Measurements from ENCODE around the gene GCLC. TPM values are rescaled to one million over a fixed set of nuclear protein-coding genes. Genes with fewer than 3 reads are reported as not detected.

Gene GCLC
- total RNA-seq, 1 donor, result 26.8 TPM

DNA sequence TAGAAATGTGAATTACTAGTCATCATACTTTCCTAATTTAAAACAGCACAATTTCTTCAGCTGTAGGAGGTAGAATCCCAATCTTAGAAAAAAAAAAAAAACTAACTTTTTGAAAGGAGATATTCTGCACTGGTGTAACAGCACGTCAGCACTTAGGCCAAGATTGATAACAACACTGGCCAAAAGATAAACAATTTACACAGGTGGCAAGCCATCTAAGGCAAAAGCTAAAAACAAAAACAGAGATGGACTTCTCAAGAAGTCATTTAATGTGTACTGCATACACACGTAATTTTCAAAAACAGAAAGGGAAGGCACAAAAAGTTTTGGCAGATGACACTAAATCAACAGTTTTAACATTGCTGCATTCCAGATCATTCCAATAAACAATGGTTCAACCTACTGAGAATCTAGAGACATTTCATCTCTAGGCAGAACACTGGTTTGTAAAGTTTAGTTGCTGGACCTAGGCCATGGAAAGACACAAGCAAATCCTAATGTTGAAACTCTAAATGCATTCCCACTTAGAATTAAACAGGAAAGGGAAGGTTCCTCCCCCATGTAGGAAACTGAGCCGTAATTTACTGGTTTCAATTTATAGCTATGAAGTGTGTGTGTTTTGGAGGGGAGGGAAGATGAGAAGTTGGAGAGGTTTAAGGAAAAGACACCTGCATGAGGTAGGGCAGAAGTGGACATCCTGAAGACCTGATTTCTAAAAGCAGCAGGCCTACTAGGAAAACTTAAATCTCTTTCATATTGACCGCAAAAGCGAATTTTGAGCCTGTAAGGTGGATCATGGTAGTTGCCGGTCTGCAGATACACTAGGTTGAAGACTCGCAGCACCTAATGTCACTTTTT lies 1.3 kb downstream of the GCLC start:
- H3K27me3 ChIP-seq (ENCODE audit: insufficient read depth, low read length), result no peaks in the 10 kb centered on the region
- peak overlapping the region; percentile 58 for H3K27ac ChIP-seq (ENCODE audit: low read depth, low read length)
- TF ChIP-seq, protein P1, sequence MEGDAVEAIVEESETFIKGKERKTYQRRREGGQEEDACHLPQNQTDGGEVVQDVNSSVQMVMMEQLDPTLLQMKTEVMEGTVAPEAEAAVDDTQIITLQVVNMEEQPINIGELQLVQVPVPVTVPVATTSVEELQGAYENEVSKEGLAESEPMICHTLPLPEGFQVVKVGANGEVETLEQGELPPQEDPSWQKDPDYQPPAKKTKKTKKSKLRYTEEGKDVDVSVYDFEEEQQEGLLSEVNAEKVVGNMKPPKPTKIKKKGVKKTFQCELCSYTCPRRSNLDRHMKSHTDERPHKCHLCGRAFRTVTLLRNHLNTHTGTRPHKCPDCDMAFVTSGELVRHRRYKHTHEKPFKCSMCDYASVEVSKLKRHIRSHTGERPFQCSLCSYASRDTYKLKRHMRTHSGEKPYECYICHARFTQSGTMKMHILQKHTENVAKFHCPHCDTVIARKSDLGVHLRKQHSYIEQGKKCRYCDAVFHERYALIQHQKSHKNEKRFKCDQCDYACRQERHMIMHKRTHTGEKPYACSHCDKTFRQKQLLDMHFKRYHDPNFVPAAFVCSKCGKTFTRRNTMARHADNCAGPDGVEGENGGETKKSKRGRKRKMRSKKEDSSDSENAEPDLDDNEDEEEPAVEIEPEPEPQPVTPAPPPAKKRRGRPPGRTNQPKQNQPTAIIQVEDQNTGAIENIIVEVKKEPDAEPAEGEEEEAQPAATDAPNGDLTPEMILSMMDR (IDR thresholded peaks at IDR 0.05; ENCODE audit: extremely low read depth, low read depth, low read length), result no peak
- peak overlapping the region; percentile 94 for H3K4me2 ChIP-seq (ENCODE audit: insufficient read depth, low read length)
- H3K36me3 ChIP-seq (ENCODE audit: insufficient read depth, low read length), result no peaks in the 10 kb centered on the region
- H3K4me1 ChIP-seq (ENCODE audit: insufficient read depth, low read length), result peaks cover 34% of the 10 kb centered on the region
- peak overlapping the region; percentile 79 for H2AFZ ChIP-seq (ENCODE audit: low read length)
- DNase-seq (ENCODE audit: insufficient read length, low spot score, missing footprints), result peak; percentile 65
- no peaks in the 10 kb centered on the region for H3K9me3 ChIP-seq (ENCODE audit: low read depth, low read length)
- peak overlapping the region; percentile 86 for H3K4me3 ChIP-seq (ENCODE audit: insufficient read depth, low read length)
- peaks cover 16% of the 10 kb centered on the region for H4K20me1 ChIP-seq (ENCODE audit: insufficient read depth, low read length)
- H3K79me2 ChIP-seq (ENCODE audit: insufficient read depth, low read length), result peaks cover 40% of the 10 kb centered on the region

GRCh38 chr6:53541900-53542299 lies 3.0 kb downstream of the GCLC start:
- no peak overlapping the region for H3K4me3 ChIP-seq (ENCODE audit: insufficient read depth, low read length)
- no peak for DNase-seq (ENCODE audit: insufficient read length, low spot score, missing footprints)
- H3K9me3 ChIP-seq (ENCODE audit: low read depth, low read length), result no peaks in the 10 kb centered on the region
- H2AFZ ChIP-seq (ENCODE audit: low read length), result no peak overlapping the region
- H3K36me3 ChIP-seq (ENCODE audit: insufficient read depth, low read length), result no peaks in the 10 kb centered on the region
- H3K27me3 ChIP-seq (ENCODE audit: insufficient read depth, low read length), result no peaks in the 10 kb centered on the region
- TF ChIP-seq, protein P1 (IDR thresholded peaks at IDR 0.05; ENCODE audit: extremely low read depth, low read depth, low read length), result no peak
- H3K4me2 ChIP-seq (ENCODE audit: insufficient read depth, low read length), result no peak overlapping the region
- no peak overlapping the region for H3K27ac ChIP-seq (ENCODE audit: low read depth, low read length)
- H3K4me1 ChIP-seq (ENCODE audit: insufficient read depth, low read length), result peaks cover 22% of the 10 kb centered on the region
- H3K79me2 ChIP-seq (ENCODE audit: insufficient read depth, low read length), result peaks cover 46% of the 10 kb centered on the region
- H4K20me1 ChIP-seq (ENCODE audit: insufficient read depth, low read length), result peaks cover 16% of the 10 kb centered on the region

DNA sequence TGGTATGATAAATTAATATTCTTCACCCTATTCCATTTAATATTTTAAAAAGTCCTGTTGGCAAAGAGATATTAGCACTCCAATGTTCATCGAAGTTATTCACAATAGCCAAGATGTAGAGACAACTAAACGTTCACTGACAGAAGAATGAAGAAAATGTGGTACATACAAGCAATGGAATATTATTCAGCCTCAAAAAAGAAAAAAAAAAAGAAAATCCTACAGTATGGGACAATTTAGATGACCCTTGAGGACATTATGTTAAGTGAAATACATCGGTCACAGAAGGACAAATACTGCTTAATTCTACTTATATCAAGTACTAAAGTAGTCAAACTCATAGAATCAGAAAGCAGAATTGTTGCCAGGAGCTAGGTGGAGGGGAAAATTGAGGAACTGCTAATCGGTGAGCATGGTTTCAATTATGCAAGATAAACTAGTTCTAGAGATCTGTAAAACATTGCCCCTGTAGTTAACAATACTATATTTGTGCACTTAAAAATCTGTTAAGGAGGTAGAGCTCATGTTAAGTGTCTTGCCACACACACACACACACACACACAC lies 4.7 kb downstream of the GCLC start:
- Histone ChIP-seq H3K27me3 (ENCODE audit: insufficient read depth, low read length) (no peaks in the 10 kb centered on the region), H3K27ac (ENCODE audit: low read depth, low read length) (no peak overlapping the region), H3K4me3 (ENCODE audit: insufficient read depth, low read length) (no peak overlapping the region), H3K79me2 (ENCODE audit: insufficient read depth, low read length) (peaks cover 50% of the 10 kb centered on the region), H3K9me3 (ENCODE audit: low read depth, low read length) (no peaks in the 10 kb centered on the region), H2AFZ (ENCODE audit: low read length) (no peak overlapping the region), H3K4me2 (ENCODE audit: insufficient read depth, low read length) (no peak overlapping the region), H4K20me1 (ENCODE audit: insufficient read depth, low read length) (peaks cover 16% of the 10 kb centered on the region), H3K4me1 (ENCODE audit: insufficient read depth, low read length) (peaks cover 12% of the 10 kb centered on the region), H3K36me3 (ENCODE audit: insufficient read depth, low read length) (no peaks in the 10 kb centered on the region)
- no peak for DNase-seq (ENCODE audit: insufficient read length, low spot score, missing footprints)
- TF ChIP-seq, protein P1 (IDR thresholded peaks at IDR 0.05; ENCODE audit: extremely low read depth, low read depth, low read length), result no peak

- Histone ChIP-seq H3K79me2 (ENCODE audit: insufficient read depth, low read length) (peaks cover 55% of the 10 kb centered on the region), H2AFZ (ENCODE audit: low read length) (no peak overlapping the region)
Measured at GRCh38 chr6:53539561-53539960, 5.3 kb downstream of the GCLC start.

More at GRCh38 chr6:53539561-53539960, 5.3 kb downstream of the GCLC start:
- H3K4me3 ChIP-seq (ENCODE audit: insufficient read depth, low read length), result no peak overlapping the region
- TF ChIP-seq, protein P1 (IDR thresholded peaks at IDR 0.05; ENCODE audit: extremely low read depth, low read depth, low read length), result no peak
- peaks cover 16% of the 10 kb centered on the region for H4K20me1 ChIP-seq (ENCODE audit: insufficient read depth, low read length)
- no peaks in the 10 kb centered on the region for H3K9me3 ChIP-seq (ENCODE audit: low read depth, low read length)
- H3K4me2 ChIP-seq (ENCODE audit: insufficient read depth, low read length), result no peak overlapping the region
- DNase-seq (ENCODE audit: insufficient read length, low spot score, missing footprints), result no peak
- no peaks in the 10 kb centered on the region for H3K27me3 ChIP-seq (ENCODE audit: insufficient read depth, low read length)
- no peak overlapping the region for H3K27ac ChIP-seq (ENCODE audit: low read depth, low read length)
- no peaks in the 10 kb centered on the region for H3K36me3 ChIP-seq (ENCODE audit: insufficient read depth, low read length)
- H3K4me1 ChIP-seq (ENCODE audit: insufficient read depth, low read length), result peaks cover 12% of the 10 kb centered on the region

Measured in osteoblast (primary cell).